ENCODE measurements around the gene LRP1B.

The LRP1B gene

DNA sequence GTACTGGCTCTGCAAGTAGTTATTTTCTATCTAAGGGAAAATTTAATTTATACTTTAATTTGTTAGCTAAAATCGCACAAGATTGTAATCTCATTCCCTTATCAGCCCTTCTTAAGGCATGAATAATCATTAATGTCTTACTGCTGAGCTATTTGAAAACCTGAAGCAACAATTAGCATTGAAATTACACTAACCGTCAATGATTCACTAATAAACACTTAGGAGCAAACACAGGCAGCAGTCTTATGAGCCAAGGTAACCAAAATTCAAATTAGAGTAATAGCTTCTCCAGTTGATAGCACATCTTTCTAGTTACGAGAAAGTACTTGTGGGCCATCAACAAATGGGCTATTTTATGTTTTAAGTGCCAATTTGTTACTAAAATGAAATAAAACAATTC lies 1289.7 kb downstream of the LRP1B start (continued):
- TF ChIP-seq, protein P1, sequence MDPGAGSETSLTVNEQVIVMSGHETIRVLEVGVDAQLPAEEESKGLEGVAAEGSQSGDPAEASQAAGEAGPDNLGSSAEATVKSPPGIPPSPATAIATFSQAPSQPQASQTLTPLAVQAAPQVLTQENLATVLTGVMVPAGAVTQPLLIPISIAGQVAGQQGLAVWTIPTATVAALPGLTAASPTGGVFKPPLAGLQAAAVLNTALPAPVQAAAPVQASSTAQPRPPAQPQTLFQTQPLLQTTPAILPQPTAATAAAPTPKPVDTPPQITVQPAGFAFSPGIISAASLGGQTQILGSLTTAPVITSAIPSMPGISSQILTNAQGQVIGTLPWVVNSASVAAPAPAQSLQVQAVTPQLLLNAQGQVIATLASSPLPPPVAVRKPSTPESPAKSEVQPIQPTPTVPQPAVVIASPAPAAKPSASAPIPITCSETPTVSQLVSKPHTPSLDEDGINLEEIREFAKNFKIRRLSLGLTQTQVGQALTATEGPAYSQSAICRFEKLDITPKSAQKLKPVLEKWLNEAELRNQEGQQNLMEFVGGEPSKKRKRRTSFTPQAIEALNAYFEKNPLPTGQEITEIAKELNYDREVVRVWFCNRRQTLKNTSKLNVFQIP (CRISPR knock-in tag; IDR thresholded peaks at IDR 0.05; ENCODE audit: borderline replicate concordance, low read depth): no peak
- TF ChIP-seq TOX (CRISPR knock-in tag; IDR thresholded peaks at IDR 0.05; ENCODE audit: borderline replicate concordance): no peak
- TF ChIP-seq ZC3H10 (CRISPR knock-in tag; IDR thresholded peaks at IDR 0.05): no peak
- no peak for TF ChIP-seq PPARA (CRISPR knock-in tag; IDR thresholded peaks at IDR 0.05; ENCODE audit: borderline replicate concordance)
- TF ChIP-seq ZFP3 (CRISPR knock-in tag; IDR thresholded peaks at IDR 0.05): no peak
- no peak for TF ChIP-seq BACH2 (CRISPR knock-in tag; IDR thresholded peaks at IDR 0.05; ENCODE audit: borderline replicate concordance)

- ATAC-seq: no peak
Measured at GRCh38 chr2:140836826-140837225, 1294.0 kb downstream of the LRP1B start.

DNA sequence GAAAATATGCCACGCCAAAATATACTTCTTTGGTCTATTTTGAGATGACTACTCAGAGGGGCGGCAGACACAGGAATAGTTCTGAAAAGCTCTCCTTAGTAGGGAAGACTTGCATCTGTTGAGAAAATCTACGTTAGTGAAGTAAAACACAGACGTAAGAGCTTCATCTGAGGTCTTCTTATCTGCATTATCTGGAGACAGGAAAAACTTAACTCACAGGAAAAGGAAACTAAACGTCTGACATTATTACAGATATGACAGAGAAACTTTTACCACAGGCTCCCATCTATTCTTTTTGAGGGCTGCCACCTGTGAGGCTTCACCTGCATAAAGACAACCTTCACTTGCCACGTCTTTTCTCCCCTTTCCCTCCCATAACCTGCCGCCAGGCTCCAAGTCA lies 1295.7 kb downstream of the LRP1B start:
- ATAC-seq: no peak

More at GRCh38 chr2:140836826-140837225, 1294.0 kb downstream of the LRP1B start:
- TF ChIP-seq, protein P1 (CRISPR knock-in tag; IDR thresholded peaks at IDR 0.05; ENCODE audit: borderline replicate concordance, low read depth): no peak
- TF ChIP-seq CSDC2 (CRISPR knock-in tag; IDR thresholded peaks at IDR 0.05): no peak
- no peak for TF ChIP-seq ZNF565 (CRISPR knock-in tag; conservative IDR thresholded peaks at IDR 0.05; ENCODE audit: low read depth)
- TF ChIP-seq, protein P2, sequence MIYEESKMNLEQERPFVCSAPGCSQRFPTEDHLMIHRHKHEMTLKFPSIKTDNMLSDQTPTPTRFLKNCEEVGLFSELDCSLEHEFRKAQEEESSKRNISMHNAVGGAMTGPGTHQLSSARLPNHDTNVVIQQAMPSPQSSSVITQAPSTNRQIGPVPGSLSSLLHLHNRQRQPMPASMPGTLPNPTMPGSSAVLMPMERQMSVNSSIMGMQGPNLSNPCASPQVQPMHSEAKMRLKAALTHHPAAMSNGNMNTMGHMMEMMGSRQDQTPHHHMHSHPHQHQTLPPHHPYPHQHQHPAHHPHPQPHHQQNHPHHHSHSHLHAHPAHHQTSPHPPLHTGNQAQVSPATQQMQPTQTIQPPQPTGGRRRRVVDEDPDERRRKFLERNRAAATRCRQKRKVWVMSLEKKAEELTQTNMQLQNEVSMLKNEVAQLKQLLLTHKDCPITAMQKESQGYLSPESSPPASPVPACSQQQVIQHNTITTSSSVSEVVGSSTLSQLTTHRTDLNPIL (CRISPR knock-in tag; IDR thresholded peaks at IDR 0.05; ENCODE audit: low read depth): no peak
- no peak for TF ChIP-seq PPARA (CRISPR knock-in tag; IDR thresholded peaks at IDR 0.05; ENCODE audit: borderline replicate concordance)
- TF ChIP-seq ZNF8 (CRISPR knock-in tag; IDR thresholded peaks at IDR 0.05): no peak
- TF ChIP-seq ISL1 (CRISPR knock-in tag; IDR thresholded peaks at IDR 0.05): no peak
- no peak for TF ChIP-seq ZFP3 (CRISPR knock-in tag; IDR thresholded peaks at IDR 0.05)
- no peak for TF ChIP-seq TOX (CRISPR knock-in tag; IDR thresholded peaks at IDR 0.05; ENCODE audit: borderline replicate concordance)
- no peak for TF ChIP-seq GLIS3 (CRISPR knock-in tag; IDR thresholded peaks at IDR 0.05)
- no peak for TF ChIP-seq ZNF70 (CRISPR knock-in tag; IDR thresholded peaks at IDR 0.05)
- no peak for TF ChIP-seq ZFP30 (CRISPR knock-in tag; IDR thresholded peaks at IDR 0.05)
- TF ChIP-seq TCF4 (CRISPR knock-in tag; IDR thresholded peaks at IDR 0.05; ENCODE audit: borderline replicate concordance): no peak

DNA sequence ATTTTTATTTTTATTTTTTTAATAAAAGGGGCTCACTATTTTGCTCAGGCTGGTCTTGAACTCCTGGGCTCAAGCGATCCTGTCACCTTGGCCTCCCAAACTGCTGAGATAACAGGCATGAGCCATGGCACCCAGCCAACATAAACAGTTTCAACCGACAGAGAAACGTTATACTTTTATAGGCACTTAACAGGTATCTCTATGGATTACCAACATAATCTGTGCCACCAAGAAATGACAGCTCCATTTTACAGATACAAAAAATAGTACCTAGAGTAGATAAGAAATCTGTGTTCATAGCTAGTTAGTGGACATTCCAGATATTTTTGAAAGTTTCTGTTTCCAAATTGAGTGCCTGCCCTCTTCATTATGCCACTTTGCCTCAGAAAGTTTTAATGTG lies 1316.7 kb downstream of the LRP1B start:
- no peak for ATAC-seq

More for the DNA sequence above, 1295.7 kb downstream of the LRP1B start:
- no peak for TF ChIP-seq RARB (CRISPR knock-in tag; IDR thresholded peaks at IDR 0.05)

More for the DNA sequence above, 1316.7 kb downstream of the LRP1B start:
- TF ChIP-seq PATZ1 (CRISPR knock-in tag; IDR thresholded peaks at IDR 0.05; ENCODE audit: borderline replicate concordance) (no peak), TOX (CRISPR knock-in tag; IDR thresholded peaks at IDR 0.05; ENCODE audit: borderline replicate concordance) (no peak), GLIS3 (CRISPR knock-in tag; IDR thresholded peaks at IDR 0.05) (no peak), ISL1 (CRISPR knock-in tag; IDR thresholded peaks at IDR 0.05) (no peak), RARB (CRISPR knock-in tag; IDR thresholded peaks at IDR 0.05) (no peak), OSR1 (CRISPR knock-in tag; IDR thresholded peaks at IDR 0.05) (no peak), ZFP3 (CRISPR knock-in tag; IDR thresholded peaks at IDR 0.05) (no peak), ZFP30 (CRISPR knock-in tag; IDR thresholded peaks at IDR 0.05) (no peak)
- TF ChIP-seq, protein P1 (CRISPR knock-in tag; IDR thresholded peaks at IDR 0.05; ENCODE audit: borderline replicate concordance, low read depth): no peak
- TF ChIP-seq, protein P2 (CRISPR knock-in tag; IDR thresholded peaks at IDR 0.05; ENCODE audit: low read depth): no peak

All from SK-N-SH treated with all-trans-retinoic acid at 6 μM for 48 hours (cell line).